Measurements from ENCODE around the gene CCNL1.
A peak's percentile ranks its signal among the peaks of the same experiment; 100 is the strongest.
"Not testable (repeated sequence)": the region's sequence is repeated elsewhere in the genome, so short reads cannot be mapped to it uniquely, and the experiment has no call there.

Gene CCNL1

GRCh38 chr3:157179365-157179803 lies 19.4 kb upstream of the CCNL1 start:
- H3K36me3 ChIP-seq (ENCODE audit: insufficient read depth, low read length) = no peaks in the 10 kb centered on the region

GRCh38 chr3:157178503-157179364 lies 18.8 kb upstream of the CCNL1 start:
- not testable (repeated sequence) for H3K9ac ChIP-seq (ENCODE audit: low read depth, low read length); H3K9me3 ChIP-seq (replicated peaks; ENCODE audit: low read length); H3K36me3 ChIP-seq (ENCODE audit: insufficient read depth, low read length); H3K4me3 ChIP-seq (ENCODE audit: low read length); H3K27me3 ChIP-seq (ENCODE audit: control insufficient read depth, insufficient read depth, low read length); H3K4me2 ChIP-seq (ENCODE audit: low read length)
- peaks cover 18% of the 10 kb centered on the region for H3K4me1 ChIP-seq (ENCODE audit: control insufficient read depth, insufficient read depth, low read length)

More at GRCh38 chr3:157179365-157179803, 19.4 kb upstream of the CCNL1 start:
- H3K4me2 ChIP-seq (ENCODE audit: low read length) = no peak overlapping the region
- H3K4me1 ChIP-seq (ENCODE audit: control insufficient read depth, insufficient read depth, low read length) = peaks cover 11% of the 10 kb centered on the region
- H3K4me3 ChIP-seq (ENCODE audit: low read length) = no peak overlapping the region
- H3K9me3 ChIP-seq (replicated peaks; ENCODE audit: low read length) = no peaks in the 10 kb centered on the region
- no peaks in the 10 kb centered on the region for H3K27me3 ChIP-seq (ENCODE audit: control insufficient read depth, insufficient read depth, low read length)
- H3K9ac ChIP-seq (ENCODE audit: low read depth, low read length) = no peak overlapping the region

GRCh38 chr3:157177801-157178453 lies 18.0 kb upstream of the CCNL1 start:
- H3K4me2 ChIP-seq (ENCODE audit: low read length); H3K9me3 ChIP-seq (replicated peaks; ENCODE audit: low read length); H3K9ac ChIP-seq (ENCODE audit: low read depth, low read length); H3K36me3 ChIP-seq (ENCODE audit: insufficient read depth, low read length); H3K27me3 ChIP-seq (ENCODE audit: control insufficient read depth, insufficient read depth, low read length); H3K4me3 ChIP-seq (ENCODE audit: low read length): not testable (repeated sequence)
- H3K4me1 ChIP-seq (ENCODE audit: control insufficient read depth, insufficient read depth, low read length) = peaks cover 18% of the 10 kb centered on the region

DNA sequence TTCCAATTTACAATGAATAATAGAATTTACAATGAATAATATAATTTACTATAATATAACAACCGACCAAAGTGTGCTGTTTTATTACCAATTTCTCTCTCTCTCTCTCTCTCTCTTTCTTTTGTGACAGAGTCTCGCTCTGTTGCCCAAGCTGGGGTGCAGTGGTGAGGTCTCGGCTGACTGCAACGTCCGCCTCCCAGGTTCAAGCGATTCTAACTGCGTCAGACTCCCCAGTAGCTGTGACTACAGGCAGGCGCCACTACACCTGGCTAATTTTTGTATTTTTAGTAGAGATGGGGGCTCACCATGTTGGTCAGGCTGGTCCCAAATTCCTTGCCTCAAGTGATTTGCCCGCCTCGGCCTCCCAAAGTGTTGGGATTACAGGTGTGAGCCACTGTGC lies 17.0 kb upstream of the CCNL1 start:
- no peaks in the 10 kb centered on the region for H3K9me3 ChIP-seq (replicated peaks; ENCODE audit: low read length)
- no peak overlapping the region for H3K9ac ChIP-seq (ENCODE audit: low read depth, low read length)
- H3K36me3 ChIP-seq (ENCODE audit: insufficient read depth, low read length) = no peaks in the 10 kb centered on the region
- H3K4me2 ChIP-seq (ENCODE audit: low read length) = peak overlapping the region; percentile 93
- H3K27me3 ChIP-seq (ENCODE audit: control insufficient read depth, insufficient read depth, low read length) = no peaks in the 10 kb centered on the region
- peaks cover 18% of the 10 kb centered on the region for H3K4me1 ChIP-seq (ENCODE audit: control insufficient read depth, insufficient read depth, low read length)
- no peak overlapping the region for H3K4me3 ChIP-seq (ENCODE audit: low read length)

DNA sequence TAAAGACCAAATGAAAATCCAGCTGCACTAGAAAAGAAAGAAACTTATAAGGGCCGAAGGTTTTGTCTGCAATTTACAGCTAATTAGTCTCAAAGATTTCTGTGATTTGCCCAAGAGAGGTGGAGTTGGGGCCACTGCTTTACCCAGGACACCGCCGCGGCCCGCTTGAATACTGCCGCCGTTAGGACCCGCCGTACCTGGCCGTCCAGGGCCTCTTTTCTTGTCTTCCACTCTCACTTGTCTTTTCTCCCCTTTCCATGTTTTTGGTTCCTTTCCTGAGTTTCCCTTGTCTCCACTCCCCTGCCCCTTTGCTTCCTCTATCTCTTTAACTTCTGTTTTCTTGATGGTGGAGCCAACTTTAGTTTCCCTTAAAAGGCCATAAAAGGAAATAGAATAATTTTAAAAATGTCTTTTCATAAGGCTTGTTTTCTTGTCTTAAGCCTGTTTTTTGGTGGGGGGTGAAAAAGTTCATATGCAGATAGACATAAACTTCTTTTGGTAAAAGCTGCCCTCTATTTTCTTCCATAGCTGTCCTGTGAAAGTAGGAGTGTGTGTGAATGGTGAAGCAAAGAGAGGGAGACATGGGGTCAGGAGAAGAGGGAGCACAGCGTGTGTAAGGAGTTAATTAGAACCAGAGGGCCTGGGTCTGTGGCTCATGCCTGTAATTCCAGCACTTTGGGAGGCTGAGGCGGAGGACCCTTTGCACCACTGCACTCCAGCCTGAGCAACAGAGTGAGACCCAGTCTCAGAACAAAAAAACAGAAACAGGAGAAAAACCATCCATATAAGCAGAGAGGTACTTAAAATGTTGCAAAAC lies 16.0 kb upstream of the CCNL1 start:
- Histone ChIP-seq H3K36me3 (ENCODE audit: insufficient read depth, low read length) (no peaks in the 10 kb centered on the region), H3K4me3 (ENCODE audit: low read length) (peak overlapping the region; percentile 81), H3K27me3 (ENCODE audit: control insufficient read depth, insufficient read depth, low read length) (no peaks in the 10 kb centered on the region), H3K4me2 (ENCODE audit: low read length) (peak overlapping the region; percentile 93), H3K9me3 (replicated peaks; ENCODE audit: low read length) (no peaks in the 10 kb centered on the region), H3K9ac (ENCODE audit: low read depth, low read length) (peak overlapping the region; percentile 95), H3K4me1 (ENCODE audit: control insufficient read depth, insufficient read depth, low read length) (peaks cover 18% of the 10 kb centered on the region)

DNA sequence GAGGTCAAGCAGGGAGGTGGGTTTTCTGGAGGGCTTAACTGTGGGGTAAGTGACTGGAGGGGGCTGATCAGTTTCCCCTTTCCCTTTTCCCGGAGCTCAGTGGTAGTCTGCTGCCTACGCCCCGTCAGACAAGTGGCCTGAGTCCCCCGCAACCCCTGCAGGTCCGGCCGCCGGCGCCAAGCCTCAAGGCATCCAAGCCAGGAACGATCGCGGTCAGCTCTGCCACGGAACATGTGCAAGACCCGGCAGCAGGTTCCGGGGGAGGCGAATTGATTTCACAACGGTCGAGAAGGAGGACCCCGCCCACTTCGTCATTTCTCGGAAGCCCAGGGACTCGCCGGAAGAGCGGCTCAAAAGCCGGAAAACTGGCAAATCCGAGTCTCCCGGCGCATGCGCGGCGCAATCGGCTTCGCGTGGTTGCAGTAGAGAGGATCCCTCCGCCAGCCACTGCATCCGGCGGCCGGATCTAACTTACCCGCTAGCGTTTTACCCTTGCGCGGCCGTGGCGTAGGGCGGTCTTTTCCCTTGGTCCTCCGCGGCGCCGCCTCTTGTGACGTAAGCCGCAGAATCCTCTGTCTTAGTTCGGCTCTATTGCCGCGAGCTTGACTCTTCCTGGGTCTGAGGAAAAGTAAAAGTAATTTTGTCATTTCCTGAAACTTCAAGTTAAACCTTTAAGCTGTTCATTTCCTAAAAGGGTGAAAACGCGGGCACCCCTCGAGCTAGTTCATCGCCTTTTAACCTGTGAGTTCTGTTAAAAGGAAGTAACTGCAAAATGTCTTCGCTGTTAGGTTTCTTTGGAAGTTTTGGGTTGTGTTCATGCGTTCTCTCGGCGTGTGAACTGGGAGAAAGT lies 14.9 kb upstream of the CCNL1 start:
- H3K4me3 ChIP-seq (ENCODE audit: low read length) = peak overlapping the region; percentile 81
- H3K4me1 ChIP-seq (ENCODE audit: control insufficient read depth, insufficient read depth, low read length) = peaks cover 18% of the 10 kb centered on the region
- H3K27me3 ChIP-seq (ENCODE audit: control insufficient read depth, insufficient read depth, low read length) = no peaks in the 10 kb centered on the region
- peak overlapping the region; percentile 95 for H3K4me2 ChIP-seq (ENCODE audit: low read length)
- no peaks in the 10 kb centered on the region for H3K36me3 ChIP-seq (ENCODE audit: insufficient read depth, low read length)
- H3K9ac ChIP-seq (ENCODE audit: low read depth, low read length) = peak overlapping the region; percentile 95
- no peaks in the 10 kb centered on the region for H3K9me3 ChIP-seq (replicated peaks; ENCODE audit: low read length)

DNA sequence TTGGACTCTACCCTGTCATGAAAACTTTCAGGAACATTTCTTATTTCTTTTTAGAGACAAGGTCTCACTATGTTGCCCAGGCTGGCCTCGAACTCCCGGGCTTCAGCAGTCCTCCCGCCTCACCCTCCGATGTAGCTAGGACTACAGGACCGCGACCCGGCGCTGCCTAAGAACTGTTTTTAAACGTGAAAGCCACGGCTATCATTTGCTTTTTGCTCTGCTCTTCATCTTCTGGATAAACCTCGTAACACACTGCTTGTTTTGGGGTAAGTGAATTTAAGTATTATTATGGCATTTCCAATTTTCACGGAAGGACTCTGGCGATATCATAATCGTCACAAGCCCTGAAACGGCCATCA lies 14.3 kb upstream of the CCNL1 start:
- Histone ChIP-seq H3K4me1 (ENCODE audit: control insufficient read depth, insufficient read depth, low read length) (peaks cover 18% of the 10 kb centered on the region), H3K9me3 (replicated peaks; ENCODE audit: low read length) (no peaks in the 10 kb centered on the region), H3K4me2 (ENCODE audit: low read length) (peak overlapping the region; percentile 95), H3K4me3 (ENCODE audit: low read length) (peak overlapping the region; percentile 76), H3K36me3 (ENCODE audit: insufficient read depth, low read length) (no peaks in the 10 kb centered on the region), H3K9ac (ENCODE audit: low read depth, low read length) (peak overlapping the region; percentile 85), H3K27me3 (ENCODE audit: control insufficient read depth, insufficient read depth, low read length) (no peaks in the 10 kb centered on the region)

DNA sequence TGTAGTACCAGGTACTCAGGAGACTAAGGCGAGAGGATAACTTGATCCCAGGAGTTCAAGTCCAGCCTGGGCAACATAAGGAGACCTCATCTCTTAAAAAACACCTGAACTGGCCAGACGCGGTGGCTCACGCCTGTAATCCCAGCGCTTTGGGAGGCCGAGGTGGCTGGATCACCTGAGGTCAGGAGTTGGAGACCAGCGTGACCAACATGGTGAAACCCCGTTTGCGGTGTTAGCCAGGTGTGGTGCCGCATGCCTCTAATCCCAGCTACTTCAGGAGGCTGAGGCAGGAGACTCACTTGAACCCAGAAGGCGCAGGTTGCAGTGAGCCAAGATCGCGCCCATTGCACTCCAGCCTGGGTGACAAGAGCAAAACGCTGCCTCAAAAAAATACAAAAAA lies 13.4 kb upstream of the CCNL1 start:
- not testable (repeated sequence) for H3K4me2 ChIP-seq (ENCODE audit: low read length); H3K9ac ChIP-seq (ENCODE audit: low read depth, low read length); H3K27me3 ChIP-seq (ENCODE audit: control insufficient read depth, insufficient read depth, low read length); H3K4me3 ChIP-seq (ENCODE audit: low read length); H3K36me3 ChIP-seq (ENCODE audit: insufficient read depth, low read length); H3K9me3 ChIP-seq (replicated peaks; ENCODE audit: low read length)
- peaks cover 18% of the 10 kb centered on the region for H3K4me1 ChIP-seq (ENCODE audit: control insufficient read depth, insufficient read depth, low read length)

GRCh38 chr3:157172746-157173145 lies 12.8 kb upstream of the CCNL1 start:
- H3K9ac ChIP-seq (ENCODE audit: low read depth, low read length) = no peak overlapping the region
- H3K27me3 ChIP-seq (ENCODE audit: control insufficient read depth, insufficient read depth, low read length) = no peaks in the 10 kb centered on the region
- H3K4me2 ChIP-seq (ENCODE audit: low read length) = no peak overlapping the region
- H3K4me1 ChIP-seq (ENCODE audit: control insufficient read depth, insufficient read depth, low read length) = peaks cover 18% of the 10 kb centered on the region
- no peak overlapping the region for H3K4me3 ChIP-seq (ENCODE audit: low read length)
- H3K9me3 ChIP-seq (replicated peaks; ENCODE audit: low read length) = no peaks in the 10 kb centered on the region
- H3K36me3 ChIP-seq (ENCODE audit: insufficient read depth, low read length) = no peaks in the 10 kb centered on the region

- Histone ChIP-seq H3K36me3 (ENCODE audit: insufficient read depth, low read length) (no peaks in the 10 kb centered on the region), H3K9ac (ENCODE audit: low read depth, low read length) (no peak overlapping the region), H3K4me2 (ENCODE audit: low read length) (no peak overlapping the region), H3K27me3 (ENCODE audit: control insufficient read depth, insufficient read depth, low read length) (no peaks in the 10 kb centered on the region), H3K4me3 (ENCODE audit: low read length) (no peak overlapping the region), H3K4me1 (ENCODE audit: control insufficient read depth, insufficient read depth, low read length) (peaks cover 9% of the 10 kb centered on the region), H3K9me3 (replicated peaks; ENCODE audit: low read length) (no peaks in the 10 kb centered on the region)
Measured at GRCh38 chr3:157170861-157171260, 10.9 kb upstream of the CCNL1 start.

Data from skeletal muscle satellite cell (primary cell).